ENCODE results near the gene EARS2.

EARS2 gene

GRCh38 chr16:23480257-23480656, 76.9 kb downstream of the EARS2 start:
- DNase-seq (ENCODE audit: low spot score) = no peak

- DNase-seq (ENCODE audit: low spot score) = no peak
Measured at GRCh38 chr16:23479138-23479537, 78.0 kb downstream of the EARS2 start.

GRCh38 chr16:23478566-23478965, 78.6 kb downstream of the EARS2 start:
- DNase-seq (ENCODE audit: low spot score) = no peak

- no peak for DNase-seq (ENCODE audit: low spot score)
Measured at GRCh38 chr16:23476289-23476688, 80.9 kb downstream of the EARS2 start.

Measured in LoVo (cell line).